H1 (cell line): ENCODE results near the gene LAMA3. TPM values are rescaled to one million over a fixed set of nuclear protein-coding genes. Genes with fewer than 3 reads are reported as not detected.
A peak's percentile ranks its signal among the peaks of the same experiment; 100 is the strongest.

Source experiments
- CTCF ChIA-PET: fragments of 300-600 bp; sonication (Branson Sonifier 250); formaldehyde crosslinking; loops from one replicate; lab custom pipeline; 2021; ENCODE audit not compliant: partially characterized antibody; lab: Charles Lee
- POLR2A ChIA-PET: fragments of 300-600 bp; sonication (Branson Sonifier 250); formaldehyde crosslinking; loops from one replicate; lab custom pipeline; 2021; ENCODE audit warnings: inconsistent platforms; ENCODE audit not compliant: partially characterized antibody; lab: Charles Lee
- DNase-seq, 2 experiments: peaks; one replicate each; pipeline versions ENCODE4 v3.0.0 to v3.0.0-alpha.2; 2010 to 2022; ENCODE audit warnings: low spot score in 2 of 2, low read depth in 1 of 2, mixed read lengths in 1 of 2
- FAIRE-seq: peaks from 2 replicates; lab custom pipeline; 2011; peaks lifted over from hg19 to GRCh38; lab: Jason Lieb, UNC
- H2AFZ ChIP-seq: 2 replicates; pipeline ENCODE4 v1.8.1; 2012; ENCODE audit warnings: low read length, inconsistent platforms
- H2AK5ac ChIP-seq: 2 replicates; pipeline ENCODE4 v1.6.1; 2013; ENCODE audit warnings: low read depth, low read length
- H2BK120ac ChIP-seq: replicated peaks from 2 replicates; pipeline ENCODE3; 2013; ENCODE audit warnings: low read depth, low read length, inconsistent platforms
- H2BK12ac ChIP-seq: 2 replicates; pipeline ENCODE4 v1.6.1; 2013; ENCODE audit warnings: low read depth, low read length
- H2BK15ac ChIP-seq: 2 replicates; pipeline ENCODE4 v1.6.1; 2013; ENCODE audit warnings: low read length
- H2BK20ac ChIP-seq: 2 replicates; pipeline ENCODE4 v1.6.1; 2013; ENCODE audit warnings: low read length
- H2BK5ac ChIP-seq: 2 replicates; pipeline ENCODE4 v1.6.1; 2013; ENCODE audit warnings: low read depth, low read length
- H3K14ac ChIP-seq: 2 replicates; pipeline ENCODE4 v1.6.1; 2013; ENCODE audit warnings: inconsistent platforms; ENCODE audit not compliant: insufficient read length
- H3K18ac ChIP-seq: 2 replicates; pipeline ENCODE4 v1.6.1; 2013; ENCODE audit warnings: low read length; ENCODE audit errors: extremely low read depth
- H3K23ac ChIP-seq: 2 replicates; pipeline ENCODE4 v1.6.1; 2013; ENCODE audit warnings: inconsistent platforms; ENCODE audit not compliant: insufficient read length
- H3K23me2 ChIP-seq: 2 replicates; pipeline ENCODE4 v1.6.1; 2013; ENCODE audit warnings: low read depth, low read length
- H3K27ac ChIP-seq: 2 replicates; pipeline ENCODE4 v1.6.1; 2011; ENCODE audit warnings: low read depth, low read length, inconsistent platforms
- H3K27me3 ChIP-seq, 4 experiments: replicated peaks in 1 of 4; 1 replicate in 1 of 4; 2 replicates in 3 of 4; pipeline versions ENCODE4 v1.6.1 to v1.8.1; 2011 to 2013; ENCODE audit warnings: low read length in 3 of 4, mild to moderate bottlenecking in 3 of 4, inconsistent platforms in 2 of 4, mixed read lengths in 2 of 4, moderate library complexity in 1 of 4; ENCODE audit not compliant: control insufficient read depth in 3 of 4, insufficient read depth in 3 of 4; ENCODE audit errors: extremely low read depth in 1 of 4
- H3K36me3 ChIP-seq, 4 experiments: 2 replicates each; pipeline versions ENCODE4 v1.6.1 to v1.8.1; 2011 to 2013; ENCODE audit warnings: mild to moderate bottlenecking in 4 of 4, low read length in 3 of 4, moderate library complexity in 2 of 4, control low read depth in 1 of 4, inconsistent platforms in 1 of 4; ENCODE audit not compliant: insufficient read depth in 4 of 4, control insufficient read depth in 2 of 4
- H3K4ac ChIP-seq: replicated peaks from 2 replicates; pipeline ENCODE3; 2013; ENCODE audit warnings: low read length, low read depth, mixed read lengths, inconsistent platforms; ENCODE audit not compliant: insufficient read length
- H3K4me1 ChIP-seq, 4 experiments: replicated peaks in 1 of 4; 1 replicate in 1 of 4; 2 replicates in 3 of 4; pipeline versions ENCODE4 v1.6.1 to v1.8.1; 2011 to 2013; ENCODE audit warnings: low read length in 3 of 4, inconsistent platforms in 2 of 4, mixed read lengths in 1 of 4; ENCODE audit not compliant: insufficient read depth in 4 of 4, control insufficient read depth in 3 of 4
- H3K4me2 ChIP-seq, 2 experiments: 2 replicates each; pipeline versions ENCODE4 v1.6.1 to v1.8.1; 2011 to 2013; ENCODE audit warnings: low read depth in 2 of 2, low read length in 2 of 2, control low read depth in 1 of 2, inconsistent platforms in 1 of 2, mild to moderate bottlenecking in 1 of 2; ENCODE audit not compliant: insufficient read depth in 1 of 2
- H3K4me3 ChIP-seq, 4 experiments: fragments of 200-600, 300-600 bp in 1 of 4; sonication (generic), shearing (Covaris generic), sonication (Bioruptor Twin) in 1 of 4; 2 replicates each; pipeline versions ENCODE4 v1.5.1 to v1.8.1; 2011 to 2016; ENCODE audit warnings: low read length in 4 of 4, low read depth in 3 of 4, control low read depth in 2 of 4, inconsistent platforms in 2 of 4, mild to moderate bottlenecking in 2 of 4, mixed read lengths in 1 of 4, moderate library complexity in 1 of 4; ENCODE audit not compliant: insufficient read depth in 2 of 4; ENCODE audit errors: extremely low read depth in 1 of 4
- H3K56ac ChIP-seq: replicated peaks from 2 replicates; pipeline ENCODE3; 2013; ENCODE audit warnings: low read depth, mild to moderate bottlenecking, mixed read lengths, low read length, inconsistent platforms; ENCODE audit not compliant: insufficient read length
- H3K79me1 ChIP-seq: 2 replicates; pipeline ENCODE4 v1.6.1; 2013; ENCODE audit warnings: low read depth, low read length, control low read depth
- H3K79me2 ChIP-seq, 2 experiments: 2 replicates each; pipeline versions ENCODE4 v1.6.1 to v1.8.1; 2012 to 2013; ENCODE audit warnings: low read length in 2 of 2, mild to moderate bottlenecking in 2 of 2, inconsistent platforms in 1 of 2; ENCODE audit not compliant: insufficient read depth in 2 of 2, control insufficient read depth in 1 of 2
- H3K9ac ChIP-seq, 4 experiments: replicated peaks in 1 of 4; 1 replicate in 1 of 4; 2 replicates in 3 of 4; pipeline versions ENCODE4 v1.6.1 to v1.8.1; 2011 to 2013; ENCODE audit warnings: low read depth in 3 of 4, low read length in 3 of 4, control low read depth in 2 of 4, mild to moderate bottlenecking in 2 of 4, moderate library complexity in 2 of 4, inconsistent platforms in 1 of 4; ENCODE audit errors: extremely low read depth in 1 of 4
- H3K9me3 ChIP-seq, 2 experiments: 2 replicates each; pipeline versions ENCODE4 v1.6.1 to v1.8.1; 2012 to 2013; ENCODE audit warnings: mild to moderate bottlenecking in 2 of 2, moderate library complexity in 2 of 2, control low read depth in 1 of 2, inconsistent platforms in 1 of 2, low read depth in 1 of 2, low read length in 1 of 2, mixed read lengths in 1 of 2; ENCODE audit not compliant: insufficient read depth in 2 of 2
- H4K20me1 ChIP-seq, 2 experiments: replicated peaks in 1 of 2; 2 replicates each; pipeline versions ENCODE3 to v1.8.1; 2011 to 2013; ENCODE audit warnings: inconsistent platforms in 2 of 2, low read length in 2 of 2, mild to moderate bottlenecking in 1 of 2; ENCODE audit not compliant: insufficient read depth in 2 of 2, control insufficient read depth in 1 of 2
- H4K5ac ChIP-seq: 2 replicates; pipeline ENCODE4 v1.6.1; 2013; ENCODE audit warnings: low read length, low read depth, mixed read lengths, inconsistent platforms; ENCODE audit not compliant: insufficient read length
- H4K8ac ChIP-seq: 2 replicates; pipeline ENCODE4 v1.8.0; 2013; ENCODE audit warnings: mild to moderate bottlenecking, moderate library complexity, low read length, inconsistent platforms; ENCODE audit not compliant: insufficient read depth; ENCODE audit errors: extremely low read depth
- H4K91ac ChIP-seq: replicated peaks from 2 replicates; pipeline ENCODE3; 2013; ENCODE audit warnings: low read length, mixed read lengths, inconsistent platforms; ENCODE audit not compliant: insufficient read length
- NANOG ChIP-seq: IDR thresholded peaks from 2 replicates; pipeline ENCODE4 v1.6.1; 2011; ENCODE audit warnings: low read length, low read depth, mild to moderate bottlenecking, inconsistent platforms; ENCODE audit not compliant: insufficient read depth, poor library complexity, severe bottlenecking
- WGBS, 2 experiments: shearing (Covaris generic) in 1 of 2; methylation state at CpG; one replicate each; pipeline versions ENCODE4 v1.1.6 to v1.1.7; 2013 to 2015; ENCODE audit warnings: low lambda C conversion rate in 2 of 2, mixed read lengths in 2 of 2, inconsistent platforms in 1 of 2, low coverage in 1 of 2, missing lambda C conversion rate in 1 of 2; ENCODE audit not compliant: insufficient replicate concordance in 2 of 2, insufficient coverage in 1 of 2, insufficient read length in 1 of 2; ENCODE audit errors: extremely low coverage in 1 of 2, missing lambda C conversion rate in 1 of 2; 5-methylcytosine and 5-hydroxymethylcytosine counted together
- polyA plus RNA-seq, 7 experiments: library from polyadenylated mRNA; depleted of rRNA in 3 of 7; stranded (reverse) in 5 of 7; unstranded in 2 of 7; fragments of >200 nt in 5 of 7; fragments of 200-250 nt in 2 of 7; gene quantifications; 1 replicate in 5 of 7; 2 replicates in 1 of 7; 4 replicates in 1 of 7; pipeline versions ENCODE4 v1.2.1 to v1.2.3, GENCODE V29; 2011 to 2013; ENCODE audit warnings: missing spikeins in 2 of 7, mixed read lengths in 2 of 7
- total RNA-seq: library from RNA; stranded (reverse); fragmentation: NEBNext Ultra II Directional; extraction: Animal tissue kit (Norgen Biotek cat#: 25700); gene quantifications from 2 replicates; pipeline ENCODE4 v1.2.1, GENCODE V29; 2021

The LAMA3 gene
- total and polyA plus RNA-seq, 2 of the 8 experiments (the other 6 are each of a cell fraction or from before 2014, with no cell fraction given) = 0.76 to 5.0 TPM

DNA sequence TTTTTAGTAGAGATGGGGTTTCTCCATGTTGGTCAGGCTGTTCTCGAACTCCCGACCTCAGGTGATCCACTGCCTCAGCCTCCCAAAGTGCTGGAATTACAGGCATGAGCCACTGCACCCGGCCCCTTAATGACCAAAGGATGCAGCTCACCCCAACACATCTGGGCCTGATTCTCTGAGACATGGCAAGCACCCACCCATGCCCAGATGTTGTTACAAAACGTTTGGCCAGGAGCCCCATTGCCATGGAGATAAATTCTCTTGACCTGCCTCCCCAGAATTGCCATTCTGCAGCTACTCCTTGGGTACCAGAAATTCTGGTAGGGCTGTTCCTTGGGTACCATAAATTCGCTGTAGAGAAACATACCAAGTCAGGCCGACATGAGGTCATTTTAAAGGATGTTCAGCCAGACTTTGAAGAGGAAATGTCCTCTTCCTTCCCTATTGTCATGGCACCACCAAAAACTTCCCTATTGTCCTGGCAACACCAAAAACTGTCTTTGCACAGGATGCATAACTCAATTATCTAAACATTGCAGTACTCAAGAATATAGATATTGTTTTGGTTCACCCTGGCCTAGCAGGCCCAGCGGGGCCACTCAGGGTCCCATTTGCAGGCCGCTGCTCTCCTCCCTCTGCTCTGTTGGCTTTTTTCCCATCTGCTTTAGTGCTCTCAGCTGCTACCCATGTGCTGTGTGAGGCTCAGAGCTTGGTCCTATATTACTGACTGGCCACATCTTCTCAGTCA, 164.4 kb downstream of the LAMA3 start:
- DNase-seq (no peak), FAIRE-seq (no peak)
- Histone ChIP-seq H3K27me3 (no peaks in the 10 kb centered on the region), H3K4me1 (peaks cover 0 to 2% (median 0%) of the 10 kb centered on the region in 4 experiments; a peak in 3 of 7 replicates), H3K79me2 (no peaks in the 10 kb centered on the region), H2BK20ac (no peak overlapping the region; the same call in 1 of the 2 replicates), H3K36me3 (no peaks in the 10 kb centered on the region), H2BK5ac (no peak overlapping the region), H3K23me2 (no peaks in the 10 kb centered on the region), H3K14ac (no peak overlapping the region), H3K18ac (no peak overlapping the region), H4K91ac (no peak overlapping the region), H3K4ac (no peak overlapping the region), H4K20me1 (no peaks in the 10 kb centered on the region), H4K5ac (no peak overlapping the region), H2BK15ac (no peak overlapping the region), H2AK5ac (no peak overlapping the region), H3K9me3 (no peaks in the 10 kb centered on the region), H2BK120ac (no peak overlapping the region), H3K79me1 (no peaks in the 10 kb centered on the region), H3K4me3 (no peak overlapping the region), H3K4me2 (no peak overlapping the region), H3K9ac (no peak overlapping the region), H2BK12ac (peak overlapping the region; percentile 65; the same call in 1 of the 2 replicates), H3K56ac (no peak overlapping the region), H4K8ac (no peak overlapping the region), H3K23ac (no peak overlapping the region), H2AFZ (no peak overlapping the region), H3K27ac (no peak overlapping the region)
- POLR2A ChIA-PET = interaction anchor here (2.2 kb wide), 1 partner anchor 286 kb away, joined by 6 read pairs; the partner anchor contains the start of gene CABYR
- CTCF ChIA-PET = interaction anchor here (0.7 kb wide), 1 partner anchor 100 kb away, joined by 3 read pairs; no protein-coding TSS in a partner anchor
- 86% methylated on average over 8 of the region's 8 CpGs; no CpG with 5 or more reads in 1 of the 2 experiments for WGBS, 2 experiments
- no peak for TF ChIP-seq NANOG
